Measurements from ENCODE around the gene OTOGL.

Gene OTOGL

DNA sequence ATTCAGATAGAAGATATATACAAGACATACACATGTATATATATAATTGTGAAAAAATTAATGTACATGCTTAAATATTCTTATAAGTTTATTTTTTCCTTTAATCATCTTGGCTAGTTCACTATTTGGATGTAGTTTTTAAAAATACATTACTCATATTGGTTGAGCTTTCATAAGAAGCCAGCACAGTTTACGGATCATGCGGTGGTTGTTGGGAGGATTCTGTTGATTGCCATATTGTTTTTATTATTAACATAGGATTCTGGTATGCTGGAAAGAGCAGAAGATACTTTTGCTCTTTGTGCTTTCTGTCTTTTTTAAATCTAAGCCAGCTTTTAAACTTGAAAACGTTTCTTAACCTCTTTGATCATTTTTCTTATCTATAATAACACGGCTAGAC, 163.4 kb downstream of the OTOGL start:
- CTCF ChIA-PET, result no interaction called here
- POLR2A ChIA-PET, result no interaction called here
- DNase-seq (ENCODE audit: extremely low spot score), result no peak
- TF ChIP-seq TARDBP (IDR thresholded peaks at IDR 0.05) (no peak), ZNF384 (IDR thresholded peaks at IDR 0.05) (no peak), FOXK2 (IDR thresholded peaks at IDR 0.05) (no peak), FOXM1 (IDR thresholded peaks at IDR 0.05; ENCODE audit: borderline replicate concordance) (no peak), CTBP1 (IDR thresholded peaks at IDR 0.05; ENCODE audit: borderline replicate concordance) (no peak), ELF4 (IDR thresholded peaks at IDR 0.05) (no peak), ARNT (IDR thresholded peaks at IDR 0.05) (no peak), SP1 (IDR thresholded peaks at IDR 0.05) (no peak), SUZ12 (IDR thresholded peaks at IDR 0.05) (no peak), BHLHE40 (IDR thresholded peaks at IDR 0.05; ENCODE audit: borderline replicate concordance) (no peak), L3MBTL2 (conservative IDR thresholded peaks at IDR 0.05) (no peak), FOXA1 (IDR thresholded peaks at IDR 0.05) (no peak), HDGF (IDR thresholded peaks at IDR 0.05; ENCODE audit: borderline replicate concordance) (no peak), NFRKB (IDR thresholded peaks at IDR 0.05) (no peak), LEF1 (IDR thresholded peaks at IDR 0.05; ENCODE audit: borderline replicate concordance) (no peak)
- TF ChIP-seq, protein P1, sequence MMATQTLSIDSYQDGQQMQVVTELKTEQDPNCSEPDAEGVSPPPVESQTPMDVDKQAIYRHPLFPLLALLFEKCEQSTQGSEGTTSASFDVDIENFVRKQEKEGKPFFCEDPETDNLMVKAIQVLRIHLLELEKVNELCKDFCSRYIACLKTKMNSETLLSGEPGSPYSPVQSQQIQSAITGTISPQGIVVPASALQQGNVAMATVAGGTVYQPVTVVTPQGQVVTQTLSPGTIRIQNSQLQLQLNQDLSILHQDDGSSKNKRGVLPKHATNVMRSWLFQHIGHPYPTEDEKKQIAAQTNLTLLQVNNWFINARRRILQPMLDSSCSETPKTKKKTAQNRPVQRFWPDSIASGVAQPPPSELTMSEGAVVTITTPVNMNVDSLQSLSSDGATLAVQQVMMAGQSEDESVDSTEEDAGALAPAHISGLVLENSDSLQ (IDR thresholded peaks at IDR 0.05), result no peak

DNA sequence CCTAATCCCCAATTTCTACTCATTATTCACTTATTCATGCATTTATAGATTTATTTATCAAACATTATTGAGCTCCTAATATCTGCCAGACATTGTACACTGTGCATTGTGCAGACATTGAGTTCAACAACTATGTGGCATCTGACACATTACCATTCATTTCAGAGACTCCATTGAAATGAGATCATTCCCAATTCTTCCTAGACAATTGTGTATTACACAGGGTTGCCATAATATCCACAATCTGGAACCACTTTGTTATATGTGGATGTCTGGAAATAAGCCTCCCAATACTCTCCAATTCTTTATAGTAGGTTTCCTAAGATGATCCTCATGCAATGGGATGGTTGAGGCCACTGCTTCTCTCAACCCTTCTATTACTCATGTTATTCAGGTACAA, 165.0 kb downstream of the OTOGL start:
- ChIA-PET POLR2A (no interaction called here), CTCF (interaction anchor here (0.6 kb wide), 1 partner anchor 544 kb away, joined by 4 read pairs; no protein-coding TSS in a partner anchor)
- TF ChIP-seq FOXA1 (IDR thresholded peaks at IDR 0.05) (no peak), HDGF (IDR thresholded peaks at IDR 0.05; ENCODE audit: borderline replicate concordance) (no peak)
- DNase-seq (ENCODE audit: extremely low spot score), result no peak

DNA sequence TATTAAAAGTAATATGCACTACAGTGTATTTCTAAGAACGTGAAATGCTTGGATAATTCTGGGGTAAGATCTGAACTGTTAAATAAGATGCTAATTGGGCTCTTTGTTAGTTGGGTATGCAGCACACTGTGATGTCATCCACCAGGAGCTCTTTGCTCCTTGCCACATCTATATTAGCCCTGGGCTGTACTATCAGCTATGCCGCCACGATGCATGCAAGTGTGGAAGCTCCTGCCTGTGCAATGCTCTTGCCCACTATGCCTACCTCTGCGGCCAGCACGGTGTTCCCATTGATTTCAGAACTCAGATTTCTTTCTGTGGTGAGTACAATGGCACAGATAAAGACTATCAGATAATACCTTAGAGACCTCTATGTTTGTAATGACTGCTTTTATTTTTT, 165.6 kb downstream of the OTOGL start:
- TF ChIP-seq TARDBP (IDR thresholded peaks at IDR 0.05) (no peak), FOXM1 (IDR thresholded peaks at IDR 0.05; ENCODE audit: borderline replicate concordance) (no peak), SP1 (IDR thresholded peaks at IDR 0.05) (no peak), FOXA1 (IDR thresholded peaks at IDR 0.05) (no peak), ARNT (IDR thresholded peaks at IDR 0.05) (no peak), BHLHE40 (IDR thresholded peaks at IDR 0.05; ENCODE audit: borderline replicate concordance) (no peak), L3MBTL2 (conservative IDR thresholded peaks at IDR 0.05) (no peak), ZNF384 (IDR thresholded peaks at IDR 0.05) (no peak), NFRKB (IDR thresholded peaks at IDR 0.05) (no peak), LEF1 (IDR thresholded peaks at IDR 0.05; ENCODE audit: borderline replicate concordance) (no peak), CTBP1 (IDR thresholded peaks at IDR 0.05; ENCODE audit: borderline replicate concordance) (no peak), FOXK2 (IDR thresholded peaks at IDR 0.05) (no peak), HDGF (IDR thresholded peaks at IDR 0.05; ENCODE audit: borderline replicate concordance) (no peak), ELF4 (IDR thresholded peaks at IDR 0.05) (no peak), SUZ12 (IDR thresholded peaks at IDR 0.05) (no peak)
- TF ChIP-seq, protein P1 (IDR thresholded peaks at IDR 0.05), result no peak
- ChIA-PET POLR2A (no interaction called here), CTCF (no interaction called here)
- no peak for DNase-seq (ENCODE audit: extremely low spot score)

DNA sequence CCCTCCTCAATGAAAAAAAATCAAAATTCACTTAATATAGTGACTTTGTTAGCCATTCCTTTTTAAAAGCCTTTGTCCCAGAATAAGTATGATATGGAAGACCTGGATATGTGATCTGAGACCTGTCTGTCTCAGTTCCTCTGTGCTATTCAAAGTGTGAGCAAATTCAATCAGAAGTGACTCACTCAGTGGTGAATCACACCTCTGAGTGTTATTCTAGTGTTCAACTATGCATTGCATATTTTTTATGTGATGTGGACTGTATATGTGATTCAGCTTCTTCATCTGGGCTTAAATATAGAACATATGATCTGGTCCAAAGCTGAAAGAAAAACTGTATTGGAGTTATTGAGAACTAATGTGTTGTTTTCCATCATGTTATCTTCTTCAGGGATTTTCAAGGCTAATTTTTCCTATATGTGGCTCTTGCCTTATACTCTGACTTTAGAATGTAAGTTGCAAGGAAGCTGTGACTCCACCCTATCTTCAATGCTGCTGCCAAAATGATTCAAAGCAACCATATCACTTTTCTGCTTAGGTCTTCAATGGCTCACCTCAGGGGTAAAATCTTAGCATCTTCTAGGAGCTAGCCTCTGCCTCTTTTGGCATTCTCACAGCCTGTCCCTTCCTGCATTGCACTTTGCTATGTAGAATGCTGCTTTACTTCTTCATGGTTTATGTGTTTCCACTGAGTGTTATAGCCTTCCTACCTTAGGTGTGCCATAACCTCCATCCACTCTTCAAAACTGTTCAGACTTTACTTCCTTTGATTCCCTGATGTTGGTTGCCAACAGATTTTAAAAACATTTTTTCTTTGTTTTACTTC, 169.8 kb downstream of the OTOGL start:
- no peak for DNase-seq (ENCODE audit: extremely low spot score)
- POLR2A ChIA-PET, result no interaction called here
- CTCF ChIA-PET, result interaction anchor here (1.3 to 4.4 kb wide), 4 partner anchors 10 to 82 kb away, joined by 4 to 25 read pairs (median 6); no protein-coding TSS in a partner anchor
- no peak for TF ChIP-seq FOXM1 (IDR thresholded peaks at IDR 0.05; ENCODE audit: borderline replicate concordance)
- no peak for TF ChIP-seq CTBP1 (IDR thresholded peaks at IDR 0.05; ENCODE audit: borderline replicate concordance)
- TF ChIP-seq TARDBP (IDR thresholded peaks at IDR 0.05), result no peak
- TF ChIP-seq SP1 (IDR thresholded peaks at IDR 0.05), result no peak
- no peak for TF ChIP-seq FOXA1 (IDR thresholded peaks at IDR 0.05)
- no peak for TF ChIP-seq HDGF (IDR thresholded peaks at IDR 0.05; ENCODE audit: borderline replicate concordance)
- TF ChIP-seq NFRKB (IDR thresholded peaks at IDR 0.05), result no peak
- no peak for TF ChIP-seq L3MBTL2 (conservative IDR thresholded peaks at IDR 0.05)
- TF ChIP-seq ELF4 (IDR thresholded peaks at IDR 0.05), result no peak
- TF ChIP-seq ARNT (IDR thresholded peaks at IDR 0.05), result no peak
- no peak for TF ChIP-seq SUZ12 (IDR thresholded peaks at IDR 0.05)
- no peak for TF ChIP-seq ZNF384 (IDR thresholded peaks at IDR 0.05)
- TF ChIP-seq, protein P1 (IDR thresholded peaks at IDR 0.05), result no peak
- TF ChIP-seq FOXK2 (IDR thresholded peaks at IDR 0.05), result no peak
- TF ChIP-seq BHLHE40 (IDR thresholded peaks at IDR 0.05; ENCODE audit: borderline replicate concordance), result no peak
- no peak for TF ChIP-seq LEF1 (IDR thresholded peaks at IDR 0.05; ENCODE audit: borderline replicate concordance)

DNA sequence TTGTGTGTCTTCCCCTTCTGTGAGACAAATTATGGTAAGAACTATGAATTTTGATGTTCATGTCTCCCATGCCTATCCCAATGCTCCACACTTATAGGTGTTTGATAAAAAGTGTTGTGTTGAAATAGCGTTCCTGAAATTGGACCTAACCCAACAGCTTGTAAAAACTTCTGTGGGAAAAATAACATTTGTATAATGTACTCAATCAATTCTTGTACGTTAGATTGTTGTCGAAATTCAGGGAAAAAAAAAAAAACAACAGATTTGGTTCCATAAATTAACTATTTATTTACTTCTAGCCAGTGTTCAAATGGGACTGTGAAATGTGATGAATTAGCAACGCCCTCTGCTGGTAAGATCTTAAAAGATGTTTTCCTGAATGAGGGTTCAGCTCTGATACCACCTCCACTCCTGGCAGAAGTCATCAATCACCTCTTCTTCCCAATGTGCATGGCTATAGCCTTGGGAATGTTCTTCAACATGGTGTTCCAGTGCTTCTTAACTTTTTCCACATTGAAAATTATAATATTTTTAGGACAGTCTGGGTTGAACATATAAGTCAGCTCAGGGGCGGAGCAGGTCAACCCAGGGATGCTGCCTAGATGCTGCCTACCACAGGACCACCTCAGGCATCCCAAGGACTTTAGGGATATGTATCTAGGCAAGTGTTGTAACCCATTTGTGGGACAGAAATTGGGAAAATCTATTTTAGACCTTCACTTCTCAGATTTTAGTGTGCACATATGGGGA, 170.6 kb downstream of the OTOGL start:
- DNase-seq (ENCODE audit: extremely low spot score), result peak; percentile 47
- no peak for TF ChIP-seq FOXK2 (IDR thresholded peaks at IDR 0.05)
- TF ChIP-seq, protein P1 (IDR thresholded peaks at IDR 0.05), result peak; percentile 11; the same call in 1 of the 2 replicates
- no peak for TF ChIP-seq TARDBP (IDR thresholded peaks at IDR 0.05)
- no peak for TF ChIP-seq BHLHE40 (IDR thresholded peaks at IDR 0.05; ENCODE audit: borderline replicate concordance)
- no peak for TF ChIP-seq SUZ12 (IDR thresholded peaks at IDR 0.05)
- CTCF ChIA-PET, result interaction anchor here (0.6 to 4.4 kb wide), 12 partner anchors 10 to 844 kb away, joined by 3 to 25 read pairs (median 4); no protein-coding TSS in a partner anchor
- POLR2A ChIA-PET, result no interaction called here

Data from HEK293T (cell line).